NB4 (cell line): ENCODE results near the gene TGM4.
A peak's percentile ranks its signal among the peaks of the same experiment; 100 is the strongest.

ENCODE experiments used
- DNase-seq: peaks from one replicate; pipeline ENCODE4 v3.0.0; 2010; ENCODE audit warnings: low read depth
- H3K4me3 ChIP-seq: one replicate; pipeline ENCODE4 v1.5.1; 2011; ENCODE audit warnings: mild to moderate bottlenecking, low read depth, low read length, moderate library complexity
- MAX ChIP-seq: IDR thresholded peaks from 2 replicates; pipeline ENCODE4 v1.6.1; 2011; ENCODE audit warnings: low read depth, low read length
- MYC ChIP-seq: IDR thresholded peaks from 2 replicates; pipeline ENCODE4 v1.6.1; 2011; ENCODE audit warnings: low read depth, low read length
- POLR2A ChIP-seq: IDR thresholded peaks from 2 replicates; pipeline ENCODE4 v1.6.1; 2011; ENCODE audit warnings: mild to moderate bottlenecking; ENCODE audit not compliant: insufficient read length; ENCODE audit errors: extremely low read depth
- TF ChIP-seq, protein P1 (sequence below): IDR thresholded peaks from one replicate; pipeline ENCODE4 v1.5.1; 2012; ENCODE audit warnings: low read depth, low read length

Gene TGM4

DNA sequence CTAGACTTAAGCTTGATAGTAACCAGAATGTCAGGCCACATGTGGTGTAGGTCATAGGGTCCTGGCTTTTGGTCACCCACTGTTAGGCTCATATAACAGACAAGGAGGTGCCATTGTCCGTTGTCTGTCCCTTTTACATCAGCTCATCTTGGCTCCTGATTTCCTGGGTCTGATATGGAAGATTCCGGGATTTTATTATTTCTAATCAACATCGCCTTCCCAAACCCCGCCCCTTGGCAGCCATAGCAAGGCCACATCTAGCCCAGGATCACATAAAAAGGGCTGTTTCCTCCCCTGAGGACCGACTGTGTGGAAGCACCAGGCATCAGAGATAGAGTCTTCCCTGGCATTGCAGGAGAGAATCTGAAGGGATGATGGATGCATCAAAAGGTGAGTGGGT is at the start of gene TGM4:
Gene TGM4, plus strand, starts transcription at position 301 of the 400 bp plus-strand sequence. Its CDS starts 71 bp downstream, at position 372.
- H3K4me3 ChIP-seq = no peak within 1 kb of the TSS
- no peak for DNase-seq
- TF ChIP-seq POLR2A (no peak), MAX (no peak), MYC (no peak)
- TF ChIP-seq, protein P1, sequence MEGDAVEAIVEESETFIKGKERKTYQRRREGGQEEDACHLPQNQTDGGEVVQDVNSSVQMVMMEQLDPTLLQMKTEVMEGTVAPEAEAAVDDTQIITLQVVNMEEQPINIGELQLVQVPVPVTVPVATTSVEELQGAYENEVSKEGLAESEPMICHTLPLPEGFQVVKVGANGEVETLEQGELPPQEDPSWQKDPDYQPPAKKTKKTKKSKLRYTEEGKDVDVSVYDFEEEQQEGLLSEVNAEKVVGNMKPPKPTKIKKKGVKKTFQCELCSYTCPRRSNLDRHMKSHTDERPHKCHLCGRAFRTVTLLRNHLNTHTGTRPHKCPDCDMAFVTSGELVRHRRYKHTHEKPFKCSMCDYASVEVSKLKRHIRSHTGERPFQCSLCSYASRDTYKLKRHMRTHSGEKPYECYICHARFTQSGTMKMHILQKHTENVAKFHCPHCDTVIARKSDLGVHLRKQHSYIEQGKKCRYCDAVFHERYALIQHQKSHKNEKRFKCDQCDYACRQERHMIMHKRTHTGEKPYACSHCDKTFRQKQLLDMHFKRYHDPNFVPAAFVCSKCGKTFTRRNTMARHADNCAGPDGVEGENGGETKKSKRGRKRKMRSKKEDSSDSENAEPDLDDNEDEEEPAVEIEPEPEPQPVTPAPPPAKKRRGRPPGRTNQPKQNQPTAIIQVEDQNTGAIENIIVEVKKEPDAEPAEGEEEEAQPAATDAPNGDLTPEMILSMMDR = no peak

- DNase-seq = peak; percentile 3
- no peak overlapping the region for H3K4me3 ChIP-seq
- TF ChIP-seq MAX (no peak), POLR2A (no peak)
- TF ChIP-seq, protein P1 = no peak
Observed at GRCh38 chr3:44825264-44825925, 49.0 kb upstream of the TGM4 start.

- TF ChIP-seq MAX (no peak), MYC (no peak), POLR2A (no peak)
- TF ChIP-seq, protein P1 = no peak
- no peak for DNase-seq
- H3K4me3 ChIP-seq = no peak overlapping the region
Observed at GRCh38 chr3:44827196-44827595, 47.2 kb upstream of the TGM4 start.

- no peak for DNase-seq
- H3K4me3 ChIP-seq = no peak overlapping the region
- TF ChIP-seq, protein P1 = no peak
- no peak for TF ChIP-seq MAX
- TF ChIP-seq MYC = no peak
- TF ChIP-seq POLR2A = no peak
Observed at GRCh38 chr3:44831232-44831631, 43.2 kb upstream of the TGM4 start.

GRCh38 chr3:44832032-44832431 is 42.4 kb upstream of the TGM4 start:
- H3K4me3 ChIP-seq = no peak overlapping the region
- TF ChIP-seq POLR2A = no peak
- no peak for DNase-seq

DNA sequence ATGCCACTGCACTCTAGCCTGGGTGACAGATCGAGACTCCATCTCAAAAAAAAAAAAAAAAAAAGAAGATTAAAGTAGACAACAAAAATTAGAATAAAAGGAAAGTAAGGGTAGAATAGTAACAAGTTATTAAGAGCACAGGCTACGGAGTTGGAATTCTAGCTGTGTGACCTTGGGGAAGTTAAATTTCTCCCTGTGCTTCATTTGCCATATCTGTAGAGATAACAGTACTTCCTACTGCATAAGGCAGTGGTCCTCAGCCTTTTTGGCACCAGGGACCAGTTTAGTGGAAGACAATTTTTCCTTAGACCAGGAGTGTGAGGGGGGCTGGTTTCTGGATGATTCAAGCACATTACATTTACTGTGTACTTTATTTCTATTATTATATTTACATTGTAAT is 41.4 kb upstream of the TGM4 start:
- DNase-seq = no peak
- no peak overlapping the region for H3K4me3 ChIP-seq
- TF ChIP-seq MAX = no peak
- no peak for TF ChIP-seq MYC
- TF ChIP-seq, protein P1 = no peak
- no peak for TF ChIP-seq POLR2A
